Cerebellar cortex (tissue), 1 donor: ENCODE results near the gene ANO1.
"Not testable (repeated sequence)": the region's sequence is repeated elsewhere in the genome, so short reads cannot be mapped to it uniquely, and the experiment has no call there.

Experiments
- DNase-seq: peaks from one replicate; pipeline ENCODE4 v3.0.0-alpha.2; 2015; ENCODE audit warnings: low spot score

ANO1 gene

GRCh38 chr11:70212227-70212811, 134.2 kb downstream of the ANO1 start:
- DNase-seq = no peak

GRCh38 chr11:70217388-70217787, 139.3 kb downstream of the ANO1 start:
- DNase-seq = not testable (repeated sequence)

- DNase-seq = not testable (repeated sequence)
Observed at GRCh38 chr11:70218076-70218475, 140.0 kb downstream of the ANO1 start.

GRCh38 chr11:70220136-70220535, 142.0 kb downstream of the ANO1 start:
- no peak for DNase-seq

- DNase-seq = no peak
Observed at GRCh38 chr11:70220920-70221319, 142.8 kb downstream of the ANO1 start.

- no peak for DNase-seq
Observed at GRCh38 chr11:70225681-70226177, 147.6 kb downstream of the ANO1 start.

- no peak for DNase-seq
Observed at GRCh38 chr11:70226183-70226582, 148.1 kb downstream of the ANO1 start.

GRCh38 chr11:70226967-70227366, 148.8 kb downstream of the ANO1 start:
- no peak for DNase-seq

GRCh38 chr11:70229737-70230136, 151.6 kb downstream of the ANO1 start:
- DNase-seq = no peak

GRCh38 chr11:70230151-70230839, 152.2 kb downstream of the ANO1 start:
- DNase-seq = no peak

- DNase-seq = peak; percentile 20
Observed at GRCh38 chr11:70230840-70231710, 153.0 kb downstream of the ANO1 start.

GRCh38 chr11:70233034-70233433, 154.9 kb downstream of the ANO1 start:
- no peak for DNase-seq

GRCh38 chr11:70233511-70233934, 155.4 kb downstream of the ANO1 start:
- no peak for DNase-seq

- no peak for DNase-seq
Observed at GRCh38 chr11:70233962-70234361, 155.8 kb downstream of the ANO1 start.
